PC-3 (cell line): ENCODE results near the gene TASOR2.

Experiments used
- EZH2 ChIP-seq: fragments of 300-600 bp; sonication (generic); IDR thresholded peaks from one replicate; pipeline ENCODE4 v1.6.1; 2017; ENCODE audit warnings: antibody characterized with exemption, mild to moderate bottlenecking, low read length; ENCODE audit not compliant: unreplicated experiment
- TF ChIP-seq, protein P1 (sequence below): fragments of 300-600 bp; sonication (generic); conservative IDR thresholded peaks from 2 replicates; pipeline ENCODE4 v1.5.1; 2017; ENCODE audit warnings: antibody characterized with exemption, low read depth, mild to moderate bottlenecking, low read length

DNA sequence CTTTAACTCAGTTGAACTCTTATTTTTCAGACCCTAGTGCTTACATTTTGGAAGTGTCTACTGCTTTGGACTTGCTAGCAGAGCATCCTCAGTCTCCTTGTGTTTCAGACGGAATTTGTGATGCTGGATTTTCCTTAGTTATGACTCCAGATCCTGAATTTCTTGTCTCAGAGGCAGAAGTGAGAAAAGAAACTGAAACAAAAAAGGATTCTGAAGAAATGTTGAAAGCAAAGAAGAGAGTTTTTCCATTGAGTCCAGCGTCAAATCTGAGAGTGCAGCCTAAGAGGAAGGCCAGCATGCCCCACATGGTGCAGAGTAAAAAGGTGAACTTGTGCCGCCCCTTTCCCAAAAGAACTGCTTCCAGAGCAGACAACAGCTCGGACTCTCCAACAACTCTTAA lies 46.1 kb downstream of the TASOR2 start:
- TF ChIP-seq, protein P1, sequence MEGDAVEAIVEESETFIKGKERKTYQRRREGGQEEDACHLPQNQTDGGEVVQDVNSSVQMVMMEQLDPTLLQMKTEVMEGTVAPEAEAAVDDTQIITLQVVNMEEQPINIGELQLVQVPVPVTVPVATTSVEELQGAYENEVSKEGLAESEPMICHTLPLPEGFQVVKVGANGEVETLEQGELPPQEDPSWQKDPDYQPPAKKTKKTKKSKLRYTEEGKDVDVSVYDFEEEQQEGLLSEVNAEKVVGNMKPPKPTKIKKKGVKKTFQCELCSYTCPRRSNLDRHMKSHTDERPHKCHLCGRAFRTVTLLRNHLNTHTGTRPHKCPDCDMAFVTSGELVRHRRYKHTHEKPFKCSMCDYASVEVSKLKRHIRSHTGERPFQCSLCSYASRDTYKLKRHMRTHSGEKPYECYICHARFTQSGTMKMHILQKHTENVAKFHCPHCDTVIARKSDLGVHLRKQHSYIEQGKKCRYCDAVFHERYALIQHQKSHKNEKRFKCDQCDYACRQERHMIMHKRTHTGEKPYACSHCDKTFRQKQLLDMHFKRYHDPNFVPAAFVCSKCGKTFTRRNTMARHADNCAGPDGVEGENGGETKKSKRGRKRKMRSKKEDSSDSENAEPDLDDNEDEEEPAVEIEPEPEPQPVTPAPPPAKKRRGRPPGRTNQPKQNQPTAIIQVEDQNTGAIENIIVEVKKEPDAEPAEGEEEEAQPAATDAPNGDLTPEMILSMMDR, result no peak
- no peak for TF ChIP-seq EZH2
